ENCODE measurements around the gene TMEM181.

DNA sequence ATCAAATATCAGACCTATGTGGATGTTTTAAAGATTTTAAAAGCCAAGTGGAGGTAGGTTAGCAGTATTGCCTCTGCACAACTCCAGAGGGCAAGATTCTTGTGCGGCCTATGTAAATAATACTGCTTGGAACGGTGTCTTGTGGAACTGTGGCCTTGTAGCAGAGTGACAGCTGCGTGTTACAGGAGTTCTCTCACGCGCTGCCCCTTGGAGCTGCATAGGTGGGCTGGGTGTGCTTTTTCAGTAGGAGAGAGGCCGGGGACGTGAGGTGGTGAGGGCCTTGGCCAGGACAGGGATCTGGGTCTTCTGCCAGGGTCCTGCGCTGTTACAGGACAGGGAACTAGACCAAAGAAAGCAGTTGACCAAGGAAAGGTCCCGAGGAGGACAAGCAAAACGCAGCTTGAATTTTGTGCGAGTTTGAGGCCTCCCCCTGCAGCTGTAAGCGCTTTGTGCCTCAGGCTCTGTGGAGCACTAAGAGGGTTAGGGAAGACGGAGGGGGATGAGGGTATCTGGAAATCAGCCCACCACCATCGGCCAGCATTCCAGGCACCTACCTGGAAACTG lies 1.5 kb downstream of the TMEM181 start:
- TF ChIP-seq, protein P1, sequence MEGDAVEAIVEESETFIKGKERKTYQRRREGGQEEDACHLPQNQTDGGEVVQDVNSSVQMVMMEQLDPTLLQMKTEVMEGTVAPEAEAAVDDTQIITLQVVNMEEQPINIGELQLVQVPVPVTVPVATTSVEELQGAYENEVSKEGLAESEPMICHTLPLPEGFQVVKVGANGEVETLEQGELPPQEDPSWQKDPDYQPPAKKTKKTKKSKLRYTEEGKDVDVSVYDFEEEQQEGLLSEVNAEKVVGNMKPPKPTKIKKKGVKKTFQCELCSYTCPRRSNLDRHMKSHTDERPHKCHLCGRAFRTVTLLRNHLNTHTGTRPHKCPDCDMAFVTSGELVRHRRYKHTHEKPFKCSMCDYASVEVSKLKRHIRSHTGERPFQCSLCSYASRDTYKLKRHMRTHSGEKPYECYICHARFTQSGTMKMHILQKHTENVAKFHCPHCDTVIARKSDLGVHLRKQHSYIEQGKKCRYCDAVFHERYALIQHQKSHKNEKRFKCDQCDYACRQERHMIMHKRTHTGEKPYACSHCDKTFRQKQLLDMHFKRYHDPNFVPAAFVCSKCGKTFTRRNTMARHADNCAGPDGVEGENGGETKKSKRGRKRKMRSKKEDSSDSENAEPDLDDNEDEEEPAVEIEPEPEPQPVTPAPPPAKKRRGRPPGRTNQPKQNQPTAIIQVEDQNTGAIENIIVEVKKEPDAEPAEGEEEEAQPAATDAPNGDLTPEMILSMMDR (conservative IDR thresholded peaks at IDR 0.05 in 1 of 2, IDR thresholded peaks at IDR 0.05 in 1 of 2; ENCODE audit: extremely low read depth in 1 of 2, insufficient read depth in 1 of 2, low read depth in 1 of 2, low read length in 2 of 2) = no peak
- TF ChIP-seq EZH2 (IDR thresholded peaks at IDR 0.05; ENCODE audit: borderline replicate concordance, low read length) = no peak

Measured in mammary epithelial cell (primary cell).